ENCODE results near the gene ASTN1.

The ASTN1 gene

GRCh38 chr1:177164380-177165068 is at the start of gene ASTN1:
Gene ASTN1, minus strand, starts transcription at chr1:177164712. Its CDS starts 36 bp downstream, at chr1:177164676.
- DNase-seq (ENCODE audit: low read depth, low spot score): peak; percentile 3

GRCh38 chr1:177211231-177211630 is 46.7 kb upstream of the ASTN1 start:
- no peak for DNase-seq (ENCODE audit: low read depth, low spot score)

GRCh38 chr1:177210071-177210470 is 45.6 kb upstream of the ASTN1 start:
- no peak for DNase-seq (ENCODE audit: low read depth, low spot score)

GRCh38 chr1:177209357-177209756 is 44.8 kb upstream of the ASTN1 start:
- no peak for DNase-seq (ENCODE audit: low read depth, low spot score)

GRCh38 chr1:177208920-177209319 is 44.4 kb upstream of the ASTN1 start:
- no peak for DNase-seq (ENCODE audit: low read depth, low spot score)

GRCh38 chr1:177206831-177207355 is 42.4 kb upstream of the ASTN1 start:
- no peak for DNase-seq (ENCODE audit: low read depth, low spot score)

GRCh38 chr1:177200290-177200689 is 35.8 kb upstream of the ASTN1 start:
- no peak for DNase-seq (ENCODE audit: low read depth, low spot score)

GRCh38 chr1:177198243-177198642 is 33.7 kb upstream of the ASTN1 start:
- DNase-seq (ENCODE audit: low read depth, low spot score): no peak

GRCh38 chr1:177190308-177190970 is 25.9 kb upstream of the ASTN1 start:
- no peak for DNase-seq (ENCODE audit: low read depth, low spot score)

- DNase-seq (ENCODE audit: low read depth, low spot score): no peak
Measured at GRCh38 chr1:177186639-177187038, 22.1 kb upstream of the ASTN1 start.

- no peak for DNase-seq (ENCODE audit: low read depth, low spot score)
Measured at GRCh38 chr1:177185209-177185608, 20.7 kb upstream of the ASTN1 start.

GRCh38 chr1:177183836-177184235 is 19.3 kb upstream of the ASTN1 start:
- no peak for DNase-seq (ENCODE audit: low read depth, low spot score)

- peak; percentile 95 for DNase-seq (ENCODE audit: low read depth, low spot score)
Measured at GRCh38 chr1:177181631-177182291, 17.2 kb upstream of the ASTN1 start.

GRCh38 chr1:177181280-177181630 is 16.7 kb upstream of the ASTN1 start:
- DNase-seq (ENCODE audit: low read depth, low spot score): no peak

GRCh38 chr1:177174921-177175634 is 10.6 kb upstream of the ASTN1 start:
- no peak for DNase-seq (ENCODE audit: low read depth, low spot score)

- DNase-seq (ENCODE audit: low read depth, low spot score): no peak
Measured at GRCh38 chr1:177173976-177174375, 9.5 kb upstream of the ASTN1 start.

GRCh38 chr1:177172866-177173265 is 8.4 kb upstream of the ASTN1 start:
- no peak for DNase-seq (ENCODE audit: low read depth, low spot score)

- DNase-seq (ENCODE audit: low read depth, low spot score): no peak
Measured at GRCh38 chr1:177172272-177172671, 7.8 kb upstream of the ASTN1 start.

GRCh38 chr1:177171536-177172123 is 7.1 kb upstream of the ASTN1 start:
- DNase-seq (ENCODE audit: low read depth, low spot score): no peak

GRCh38 chr1:177170756-177171535 is 6.4 kb upstream of the ASTN1 start, which contains the start of gene BRINP2:
Gene BRINP2, plus strand, starts transcription at chr1:177170958. Its CDS starts 58,919 bp downstream, at chr1:177229877.
- peak; percentile 77 for DNase-seq (ENCODE audit: low read depth, low spot score)

GRCh38 chr1:177165069-177165439 is 542 bp upstream of the ASTN1 start:
- DNase-seq (ENCODE audit: low read depth, low spot score): no peak
